Measurements from ENCODE around the gene RFX1.

DNA sequence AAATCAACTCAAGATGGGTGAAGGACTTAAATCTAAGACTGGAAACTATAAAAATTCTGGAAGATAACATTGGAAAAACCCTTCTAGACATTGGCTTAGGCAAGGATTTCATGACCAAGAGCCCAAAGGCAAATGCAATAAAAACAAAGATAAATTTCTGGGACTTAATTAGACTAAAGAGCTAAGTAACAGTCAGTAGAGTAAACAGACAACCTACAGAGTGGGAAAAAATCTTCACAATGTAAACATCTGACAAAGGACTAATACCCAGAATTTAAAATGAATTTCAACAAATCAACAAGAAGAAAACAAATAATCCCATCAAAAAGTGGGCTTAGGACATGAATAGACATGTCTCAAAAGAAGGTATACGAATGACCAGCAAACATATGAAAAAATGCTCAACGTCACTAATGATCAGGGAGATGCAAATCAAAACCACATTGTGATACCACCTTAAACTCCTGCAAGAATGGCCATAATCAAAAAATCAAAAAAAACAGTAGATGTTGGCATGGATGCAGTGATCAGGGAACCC lies 6.3 kb upstream of the RFX1 start:
- TF ChIP-seq GABPA (IDR thresholded peaks at IDR 0.05 in 1 of 2, conservative IDR thresholded peaks at IDR 0.05 in 1 of 2) (no peak), RXRA (IDR thresholded peaks at IDR 0.05) (no peak), RAD21 (IDR thresholded peaks at IDR 0.05) (no peak), EGR1 (IDR thresholded peaks at IDR 0.05; ENCODE audit: low read depth in 2 of 2) (no peak)
- TF ChIP-seq, protein P1, sequence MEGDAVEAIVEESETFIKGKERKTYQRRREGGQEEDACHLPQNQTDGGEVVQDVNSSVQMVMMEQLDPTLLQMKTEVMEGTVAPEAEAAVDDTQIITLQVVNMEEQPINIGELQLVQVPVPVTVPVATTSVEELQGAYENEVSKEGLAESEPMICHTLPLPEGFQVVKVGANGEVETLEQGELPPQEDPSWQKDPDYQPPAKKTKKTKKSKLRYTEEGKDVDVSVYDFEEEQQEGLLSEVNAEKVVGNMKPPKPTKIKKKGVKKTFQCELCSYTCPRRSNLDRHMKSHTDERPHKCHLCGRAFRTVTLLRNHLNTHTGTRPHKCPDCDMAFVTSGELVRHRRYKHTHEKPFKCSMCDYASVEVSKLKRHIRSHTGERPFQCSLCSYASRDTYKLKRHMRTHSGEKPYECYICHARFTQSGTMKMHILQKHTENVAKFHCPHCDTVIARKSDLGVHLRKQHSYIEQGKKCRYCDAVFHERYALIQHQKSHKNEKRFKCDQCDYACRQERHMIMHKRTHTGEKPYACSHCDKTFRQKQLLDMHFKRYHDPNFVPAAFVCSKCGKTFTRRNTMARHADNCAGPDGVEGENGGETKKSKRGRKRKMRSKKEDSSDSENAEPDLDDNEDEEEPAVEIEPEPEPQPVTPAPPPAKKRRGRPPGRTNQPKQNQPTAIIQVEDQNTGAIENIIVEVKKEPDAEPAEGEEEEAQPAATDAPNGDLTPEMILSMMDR (IDR thresholded peaks at IDR 0.05; ENCODE audit: low read depth, low read length, missing input control): no peak
- TF ChIP-seq, protein P2, sequence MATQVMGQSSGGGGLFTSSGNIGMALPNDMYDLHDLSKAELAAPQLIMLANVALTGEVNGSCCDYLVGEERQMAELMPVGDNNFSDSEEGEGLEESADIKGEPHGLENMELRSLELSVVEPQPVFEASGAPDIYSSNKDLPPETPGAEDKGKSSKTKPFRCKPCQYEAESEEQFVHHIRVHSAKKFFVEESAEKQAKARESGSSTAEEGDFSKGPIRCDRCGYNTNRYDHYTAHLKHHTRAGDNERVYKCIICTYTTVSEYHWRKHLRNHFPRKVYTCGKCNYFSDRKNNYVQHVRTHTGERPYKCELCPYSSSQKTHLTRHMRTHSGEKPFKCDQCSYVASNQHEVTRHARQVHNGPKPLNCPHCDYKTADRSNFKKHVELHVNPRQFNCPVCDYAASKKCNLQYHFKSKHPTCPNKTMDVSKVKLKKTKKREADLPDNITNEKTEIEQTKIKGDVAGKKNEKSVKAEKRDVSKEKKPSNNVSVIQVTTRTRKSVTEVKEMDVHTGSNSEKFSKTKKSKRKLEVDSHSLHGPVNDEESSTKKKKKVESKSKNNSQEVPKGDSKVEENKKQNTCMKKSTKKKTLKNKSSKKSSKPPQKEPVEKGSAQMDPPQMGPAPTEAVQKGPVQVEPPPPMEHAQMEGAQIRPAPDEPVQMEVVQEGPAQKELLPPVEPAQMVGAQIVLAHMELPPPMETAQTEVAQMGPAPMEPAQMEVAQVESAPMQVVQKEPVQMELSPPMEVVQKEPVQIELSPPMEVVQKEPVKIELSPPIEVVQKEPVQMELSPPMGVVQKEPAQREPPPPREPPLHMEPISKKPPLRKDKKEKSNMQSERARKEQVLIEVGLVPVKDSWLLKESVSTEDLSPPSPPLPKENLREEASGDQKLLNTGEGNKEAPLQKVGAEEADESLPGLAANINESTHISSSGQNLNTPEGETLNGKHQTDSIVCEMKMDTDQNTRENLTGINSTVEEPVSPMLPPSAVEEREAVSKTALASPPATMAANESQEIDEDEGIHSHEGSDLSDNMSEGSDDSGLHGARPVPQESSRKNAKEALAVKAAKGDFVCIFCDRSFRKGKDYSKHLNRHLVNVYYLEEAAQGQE (IDR thresholded peaks at IDR 0.05): no peak

Data from liver (tissue), 3 donors.